Endodermal cell (in vitro differentiated cells): ENCODE results near the gene FAM120AOS. TPM values are rescaled to one million over a fixed set of nuclear protein-coding genes. Genes with fewer than 3 reads are reported as not detected.
A peak's percentile ranks its signal among the peaks of the same experiment; 100 is the strongest.
"Not testable (repeated sequence)": the region's sequence is repeated elsewhere in the genome, so short reads cannot be mapped to it uniquely, and the experiment has no call there.

ENCODE experiments used
- DNase-seq: peaks from one replicate; pipeline ENCODE4 v3.0.0-alpha.2; 2017
- H3K27ac ChIP-seq: 2 replicates; pipeline ENCODE4 v1.5.1; 2013; ENCODE audit warnings: mild to moderate bottlenecking, low read depth, low read length, moderate library complexity
- H3K27me3 ChIP-seq: 2 replicates; pipeline ENCODE4 v1.6.1; 2013; ENCODE audit warnings: mild to moderate bottlenecking, low read length, moderate library complexity; ENCODE audit not compliant: insufficient read depth, control insufficient read depth, poor library complexity, severe bottlenecking
- H3K36me3 ChIP-seq: 2 replicates; pipeline ENCODE4 v1.7.0; 2013; ENCODE audit warnings: mild to moderate bottlenecking, low read length, moderate library complexity; ENCODE audit not compliant: control insufficient read depth, insufficient read depth
- H3K4me1 ChIP-seq: one replicate; pipeline ENCODE4 v1.7.0; 2013; ENCODE audit warnings: low read length; ENCODE audit not compliant: control insufficient read depth, insufficient read depth
- H3K4me3 ChIP-seq: 2 replicates; pipeline ENCODE4 v1.5.1; 2013; ENCODE audit warnings: mild to moderate bottlenecking, low read length, moderate library complexity
- H3K9ac ChIP-seq: 2 replicates; pipeline ENCODE4 v1.6.1; 2013; ENCODE audit warnings: mild to moderate bottlenecking, low read length, moderate library complexity; ENCODE audit not compliant: poor library complexity, severe bottlenecking; ENCODE audit errors: extremely low read depth
- H3K9me3 ChIP-seq: 2 replicates; pipeline ENCODE4 v1.6.1; 2013; ENCODE audit warnings: mild to moderate bottlenecking, low read length, moderate library complexity; ENCODE audit not compliant: control insufficient read depth
- H3K27ac Mint-ChIP-seq: 2 replicates; pipeline ENCODE4 v1.8.0; 2020; ENCODE audit warnings: mixed read lengths
- H3K27me3 Mint-ChIP-seq: 2 replicates; pipeline ENCODE4 v1.8.0; 2021; ENCODE audit warnings: mild to moderate bottlenecking, mixed read lengths; ENCODE audit not compliant: insufficient read depth
- H3K36me3 Mint-ChIP-seq: 2 replicates; pipeline ENCODE4 v1.8.0; 2020; ENCODE audit warnings: low read depth, mixed read lengths
- H3K4me1 Mint-ChIP-seq: 2 replicates; pipeline ENCODE4 v1.8.0; 2020; ENCODE audit warnings: mixed read lengths
- H3K4me3 Mint-ChIP-seq: 2 replicates; pipeline ENCODE4 v1.8.0; 2020; ENCODE audit warnings: mild to moderate bottlenecking, moderate library complexity, mixed read lengths
- H3K9me3 Mint-ChIP-seq: 2 replicates; pipeline ENCODE4 v1.8.0; 2020; ENCODE audit warnings: mild to moderate bottlenecking, mixed read lengths
- CTCF ChIP-seq: fragments of 200-600 bp; sonication (generic); conservative IDR thresholded peaks from 2 replicates; pipeline ENCODE4 v1.5.0; 2021; ENCODE audit warnings: antibody characterized with exemption, mild to moderate bottlenecking
- whole genome bisulfite sequencing, 2 experiments: methylation state at CpG; one replicate each; pipeline versions ENCODE4 v1.1.5 to v1.1.7; 2013; ENCODE audit warnings: missing lambda C conversion rate in 2 of 2, mixed read lengths in 1 of 2; ENCODE audit not compliant: insufficient coverage in 1 of 2, insufficient read length in 1 of 2; 5-methylcytosine and 5-hydroxymethylcytosine counted together
- total RNA-seq, 2 donors: library from RNA; stranded (reverse); fragmentation: NEBNext Ultra II Directional in 1 of 2; extraction: Animal tissue kit (Norgen Biotek cat#: 25700) in 1 of 2; gene quantifications; 2 replicates in 1 of 2; 3 replicates in 1 of 2; pipeline ENCODE4 v1.2.1, GENCODE V29; 2021

FAM120AOS gene
- total RNA-seq, 2 donors from 2014 or later = 44.9 to 47.0 TPM

DNA sequence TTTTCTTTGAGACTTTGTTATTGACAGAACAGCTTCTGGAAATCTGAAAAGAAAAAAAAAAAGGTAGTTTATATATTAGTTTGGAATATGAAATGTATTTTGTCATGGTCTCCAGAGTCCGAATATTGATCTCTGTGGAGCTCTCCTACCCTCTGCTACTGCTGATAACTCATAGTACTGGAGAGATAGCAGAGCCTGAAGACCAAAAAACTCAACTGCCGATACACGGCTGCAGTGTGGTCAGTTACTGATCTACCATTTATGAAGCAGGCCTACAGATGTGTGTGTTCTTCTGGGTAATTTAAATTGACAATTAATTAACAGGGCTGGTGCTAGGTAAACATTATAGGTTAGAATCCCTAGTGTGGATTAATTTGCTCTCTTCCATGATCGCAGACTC is 5.7 kb downstream of the FAM120AOS start:
- Histone ChIP-seq H3K9ac (no peak overlapping the region), H3K27ac (no peak overlapping the region), H3K4me3 (no peak overlapping the region), H3K9me3 (no peaks in the 10 kb centered on the region), H3K36me3 (peaks cover 35% of the 10 kb centered on the region), H3K4me1 (no peaks in the 10 kb centered on the region), H3K27me3 (no peaks in the 10 kb centered on the region)
- H3K4me1 Mint-ChIP-seq = no peaks in the 10 kb centered on the region
- H3K27ac Mint-ChIP-seq = no peak overlapping the region
- WGBS, 2 experiments = 96 to 100% methylated on average over 3 to 4 of the region's 4 CpGs
- no peak overlapping the region for H3K4me3 Mint-ChIP-seq
- H3K36me3 Mint-ChIP-seq = peaks cover 33% of the 10 kb centered on the region
- TF ChIP-seq CTCF = no peak
- no peaks in the 10 kb centered on the region for H3K27me3 Mint-ChIP-seq
- no peaks in the 10 kb centered on the region for H3K9me3 Mint-ChIP-seq
- no peak for DNase-seq

DNA sequence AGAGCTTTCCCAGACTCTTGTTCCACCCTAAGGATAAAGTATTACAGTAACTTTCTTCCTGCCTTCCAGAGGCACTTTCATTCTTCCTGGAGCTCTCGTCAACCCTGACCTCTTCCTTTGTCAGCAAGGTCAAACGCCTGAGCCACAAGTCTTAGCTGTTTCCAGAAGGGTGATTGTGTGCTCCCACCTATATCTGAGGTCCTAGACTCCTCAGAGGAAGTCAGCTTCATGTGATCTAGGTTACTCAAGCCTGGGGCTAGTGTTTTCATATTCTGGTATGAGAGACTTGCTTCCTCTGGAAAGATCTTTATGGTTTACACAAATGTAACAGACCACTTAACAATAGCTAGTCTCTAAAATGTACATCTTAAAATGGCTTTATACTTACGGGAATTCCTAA is 7.3 kb downstream of the FAM120AOS start:
- H3K4me3 Mint-ChIP-seq = no peak overlapping the region
- peaks cover 33% of the 10 kb centered on the region for H3K36me3 Mint-ChIP-seq
- 84 to 85% methylated on average over 2 to 3 of the region's 3 CpGs for WGBS, 2 experiments
- peaks cover 35% of the 10 kb centered on the region for H3K36me3 ChIP-seq
- H3K27me3 Mint-ChIP-seq = no peaks in the 10 kb centered on the region
- no peak for DNase-seq
- H3K9me3 Mint-ChIP-seq = no peaks in the 10 kb centered on the region
- H3K27me3 ChIP-seq = no peaks in the 10 kb centered on the region
- H3K4me3 ChIP-seq = no peak overlapping the region
- no peak overlapping the region for H3K27ac ChIP-seq
- no peaks in the 10 kb centered on the region for H3K4me1 ChIP-seq
- no peak for TF ChIP-seq CTCF
- no peak overlapping the region for H3K9ac ChIP-seq
- peak overlapping the region; percentile 64 for H3K27ac Mint-ChIP-seq
- H3K4me1 Mint-ChIP-seq = no peaks in the 10 kb centered on the region
- no peaks in the 10 kb centered on the region for H3K9me3 ChIP-seq

DNA sequence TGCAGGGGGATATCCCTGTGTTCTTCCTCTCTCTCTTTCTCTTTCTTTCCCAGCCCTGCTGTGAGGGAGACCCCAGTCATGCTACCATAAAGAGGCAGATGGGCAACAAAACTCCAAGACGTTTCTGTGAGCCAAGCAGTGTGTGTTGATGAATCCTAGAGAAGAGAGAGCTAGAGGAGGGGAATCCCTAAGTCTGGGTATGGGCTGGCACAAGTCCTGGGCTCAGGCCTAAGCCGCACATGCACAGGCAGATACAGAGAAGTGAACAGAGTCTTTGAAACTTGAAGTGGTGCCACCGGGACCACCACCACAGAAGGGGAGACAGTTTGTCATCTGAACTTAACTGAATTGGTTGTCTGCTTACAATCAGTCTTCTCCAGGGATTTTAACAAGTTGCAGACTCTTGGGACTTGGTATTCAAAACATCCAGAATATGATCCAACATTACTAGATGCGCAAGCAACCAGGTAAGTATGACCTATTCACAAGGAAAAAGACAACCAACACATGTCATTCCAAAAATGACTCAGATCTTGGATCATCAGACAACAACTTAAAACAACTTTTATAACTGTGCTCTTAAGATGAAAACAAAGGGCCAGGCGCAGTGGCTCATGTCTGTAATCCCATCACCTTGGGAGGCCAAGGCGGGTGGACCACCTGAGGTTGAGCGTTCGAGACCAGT is 12.3 kb downstream of the FAM120AOS start:
- 89 to 90% methylated on average over 6 to 8 of the region's 8 CpGs for WGBS, 2 experiments

DNA sequence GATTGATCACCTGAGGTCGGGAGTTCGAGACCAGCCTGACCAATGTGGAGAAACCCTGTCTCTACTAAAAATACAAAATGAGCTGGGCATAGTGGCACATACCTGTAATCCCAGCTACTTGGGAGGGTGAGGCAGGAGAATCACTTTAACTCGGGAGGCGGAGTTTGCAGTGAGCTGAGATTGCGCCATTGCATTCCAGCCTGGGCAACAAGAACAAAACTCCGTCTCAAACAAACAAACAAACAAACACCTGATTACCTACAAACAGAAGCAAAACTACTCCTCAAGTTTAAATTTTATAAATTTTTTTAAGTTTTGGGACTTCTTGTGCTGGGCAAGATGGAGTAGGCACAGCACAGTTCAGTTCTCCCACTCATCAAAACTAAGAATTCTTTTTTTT is 14.1 kb downstream of the FAM120AOS start:
- not testable (repeated sequence) for H3K27me3 ChIP-seq, H3K27me3 Mint-ChIP-seq

More for the DNA sequence above, 12.3 kb downstream of the FAM120AOS start:
- Mint-ChIP-seq H3K9me3 (no peaks in the 10 kb centered on the region), H3K4me3 (no peak overlapping the region), H3K36me3 (no peaks in the 10 kb centered on the region), H3K27me3 (no peaks in the 10 kb centered on the region), H3K4me1 (no peaks in the 10 kb centered on the region), H3K27ac (no peak overlapping the region)
- Histone ChIP-seq H3K4me1 (no peaks in the 10 kb centered on the region), H3K9ac (no peak overlapping the region), H3K36me3 (peaks cover 2% of the 10 kb centered on the region), H3K4me3 (no peak overlapping the region), H3K27ac (no peak overlapping the region), H3K27me3 (no peaks in the 10 kb centered on the region), H3K9me3 (no peaks in the 10 kb centered on the region)
- TF ChIP-seq CTCF = no peak
- DNase-seq = no peak

More for the DNA sequence above, 14.1 kb downstream of the FAM120AOS start:
- H3K36me3 ChIP-seq, H3K4me1 ChIP-seq, H3K36me3 Mint-ChIP-seq, H3K4me1 Mint-ChIP-seq, H3K9me3 Mint-ChIP-seq, H3K27ac ChIP-seq, H3K9me3 ChIP-seq, H3K27ac Mint-ChIP-seq, H3K4me3 ChIP-seq, DNase-seq, H3K9ac ChIP-seq, H3K4me3 Mint-ChIP-seq: not testable (repeated sequence)
- 99 to 100% methylated on average over 5 to 6 of the region's 6 CpGs for WGBS, 2 experiments
